Measurements from ENCODE around the gene OCA2. TPM values are rescaled to one million over a fixed set of nuclear protein-coding genes. Genes with fewer than 3 reads are reported as not detected.

The OCA2 gene
- polyA plus RNA-seq, 3 donors = not detected

DNA sequence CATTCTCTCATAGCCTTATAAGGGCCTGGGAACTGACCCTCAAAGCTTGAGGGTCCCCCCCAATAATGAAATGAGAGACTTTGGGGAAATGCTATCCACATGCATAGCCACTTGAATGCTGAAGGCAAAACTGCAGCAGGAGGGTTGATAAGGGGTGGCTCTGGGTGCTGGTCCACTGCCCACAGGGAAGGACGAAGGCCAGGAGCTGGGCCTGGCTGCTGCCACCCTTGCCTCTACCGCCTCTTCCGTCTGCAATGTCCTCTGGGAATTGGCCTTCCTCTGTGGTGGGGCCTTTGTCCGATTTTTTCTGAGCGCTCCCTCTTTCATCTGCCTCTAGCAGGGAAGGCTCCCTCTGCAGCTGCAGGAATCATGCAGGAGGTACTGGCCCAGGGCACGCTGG is 41.0 kb downstream of the OCA2 start:
- Mint-ChIP-seq H3K4me3 (no peak overlapping the region), H3K27me3 (ENCODE audit: low read depth in 3 of 3) (peaks cover 0 to 5% (median 2%) of the 10 kb centered on the region in 3 donors), H3K4me1 (no peaks in the 10 kb centered on the region), H3K9me3 (peaks cover 0 to 10% (median 4%) of the 10 kb centered on the region in 7 donors), H3K27ac (no peak overlapping the region), H3K36me3 (no peaks in the 10 kb centered on the region)
- WGBS (ENCODE audit: insufficient coverage) = 92% methylated on average over 5 of the region's 6 CpGs
- intact Hi-C loops (cut with micrococcal nuclease) = no loop called here
- TF ChIP-seq, protein P1, sequence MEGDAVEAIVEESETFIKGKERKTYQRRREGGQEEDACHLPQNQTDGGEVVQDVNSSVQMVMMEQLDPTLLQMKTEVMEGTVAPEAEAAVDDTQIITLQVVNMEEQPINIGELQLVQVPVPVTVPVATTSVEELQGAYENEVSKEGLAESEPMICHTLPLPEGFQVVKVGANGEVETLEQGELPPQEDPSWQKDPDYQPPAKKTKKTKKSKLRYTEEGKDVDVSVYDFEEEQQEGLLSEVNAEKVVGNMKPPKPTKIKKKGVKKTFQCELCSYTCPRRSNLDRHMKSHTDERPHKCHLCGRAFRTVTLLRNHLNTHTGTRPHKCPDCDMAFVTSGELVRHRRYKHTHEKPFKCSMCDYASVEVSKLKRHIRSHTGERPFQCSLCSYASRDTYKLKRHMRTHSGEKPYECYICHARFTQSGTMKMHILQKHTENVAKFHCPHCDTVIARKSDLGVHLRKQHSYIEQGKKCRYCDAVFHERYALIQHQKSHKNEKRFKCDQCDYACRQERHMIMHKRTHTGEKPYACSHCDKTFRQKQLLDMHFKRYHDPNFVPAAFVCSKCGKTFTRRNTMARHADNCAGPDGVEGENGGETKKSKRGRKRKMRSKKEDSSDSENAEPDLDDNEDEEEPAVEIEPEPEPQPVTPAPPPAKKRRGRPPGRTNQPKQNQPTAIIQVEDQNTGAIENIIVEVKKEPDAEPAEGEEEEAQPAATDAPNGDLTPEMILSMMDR (IDR thresholded peaks at IDR 0.05) = no peak
- Histone ChIP-seq H2AFZ (ENCODE audit: insufficient read depth, low read depth, low read length, poor library complexity, severe bottlenecking) (no peak overlapping the region), H3K9ac (ENCODE audit: insufficient read depth, low read length, poor library complexity, severe bottlenecking) (no peak overlapping the region), H4K20me1 (ENCODE audit: insufficient read depth, low read length) (no peaks in the 10 kb centered on the region), H3K4me2 (replicated peaks; ENCODE audit: extremely low read depth, low read length, poor library complexity, severe bottlenecking) (no peak overlapping the region), H3K36me3 (replicated peaks in 1 of 2; ENCODE audit: control insufficient read depth in 1 of 2, insufficient read depth in 2 of 2, low read length in 2 of 2) (no peaks in the 10 kb centered on the region), H3K4me3 (replicated peaks in 1 of 3; ENCODE audit: low read depth in 2 of 3, low read length in 3 of 3) (no peak overlapping the region), H3K27me3 (ENCODE audit: control insufficient read depth in 2 of 2, insufficient read depth in 2 of 2, low read length in 2 of 2) (no peaks in the 10 kb centered on the region), H3K9me3 (replicated peaks in 1 of 2; ENCODE audit: control insufficient read depth in 1 of 2, insufficient read depth in 1 of 2, low read length in 2 of 2) (peaks cover 0 to 4% of the 10 kb centered on the region in 2 donors), H3K27ac (ENCODE audit: low read depth in 1 of 2, low read length in 2 of 2) (no peak overlapping the region), H3K79me2 (ENCODE audit: insufficient read depth, low read length) (no peaks in the 10 kb centered on the region), H3K4me1 (ENCODE audit: control insufficient read depth in 1 of 2, insufficient read depth in 2 of 2, low read length in 2 of 2) (no peaks in the 10 kb centered on the region)
- DNase-seq = no peak

DNA sequence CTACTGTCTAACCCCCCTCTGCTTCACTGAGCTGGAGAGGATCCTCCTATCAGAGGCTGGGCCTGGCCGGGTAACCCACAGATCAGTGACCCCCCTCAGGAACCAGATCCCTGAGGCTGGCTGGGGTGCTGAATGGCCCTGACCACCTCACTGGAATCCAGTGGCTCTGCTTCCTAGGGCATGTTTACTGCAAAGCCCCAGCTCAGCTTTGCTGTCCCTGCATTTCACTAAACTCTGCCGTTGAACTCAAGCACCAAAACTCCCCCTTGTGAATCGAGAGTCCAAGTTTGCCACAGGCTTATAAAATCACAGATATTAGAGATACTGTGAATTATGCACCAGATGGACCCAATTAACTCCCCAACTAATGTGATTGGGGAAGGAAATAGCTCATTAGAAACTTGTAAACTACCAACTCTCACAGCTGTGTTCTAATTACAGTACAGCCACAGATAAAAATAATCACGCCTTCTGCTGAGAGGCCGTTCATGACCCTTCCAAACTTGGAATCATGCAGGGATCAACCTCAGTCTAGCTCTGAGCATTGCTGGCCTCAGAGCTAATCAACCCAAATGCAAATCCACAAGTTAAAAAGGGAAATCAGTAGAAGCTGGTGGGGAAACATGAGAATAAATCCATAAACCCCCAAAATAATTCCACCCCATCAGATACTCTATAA is 47.0 kb downstream of the OCA2 start:
- TF ChIP-seq, protein P1 (IDR thresholded peaks at IDR 0.05) = no peak
- H3K4me3 ChIP-seq (replicated peaks in 1 of 3; ENCODE audit: low read depth in 2 of 3, low read length in 3 of 3) = no peak overlapping the region
- H3K4me2 ChIP-seq (replicated peaks; ENCODE audit: extremely low read depth, low read length, poor library complexity, severe bottlenecking) = no peak overlapping the region
- H3K9ac ChIP-seq (ENCODE audit: insufficient read depth, low read length, poor library complexity, severe bottlenecking) = no peak overlapping the region
- Mint-ChIP-seq H3K4me1 (no peaks in the 10 kb centered on the region), H3K4me3 (no peak overlapping the region), H3K27ac (peak overlapping the region in 1 of 7 donors; percentile 17), H3K36me3 (no peaks in the 10 kb centered on the region), H3K27me3 (ENCODE audit: low read depth in 3 of 3) (peaks cover 2% of the 10 kb centered on the region in 3 donors), H3K9me3 (peaks cover 2 to 9% (median 5%) of the 10 kb centered on the region in 7 donors)
- intact Hi-C loops (cut with micrococcal nuclease) = no loop called here
- 78% methylated on average over 2 of the region's 5 CpGs for WGBS (ENCODE audit: insufficient coverage)
- H3K79me2 ChIP-seq (ENCODE audit: insufficient read depth, low read length) = no peaks in the 10 kb centered on the region
- H4K20me1 ChIP-seq (ENCODE audit: insufficient read depth, low read length) = no peaks in the 10 kb centered on the region
- H2AFZ ChIP-seq (ENCODE audit: insufficient read depth, low read depth, low read length, poor library complexity, severe bottlenecking) = no peak overlapping the region
- H3K27ac ChIP-seq (ENCODE audit: low read depth in 1 of 2, low read length in 2 of 2) = no peak overlapping the region
- no peaks in the 10 kb centered on the region for H3K4me1 ChIP-seq (ENCODE audit: control insufficient read depth in 1 of 2, insufficient read depth in 2 of 2, low read length in 2 of 2)
- H3K36me3 ChIP-seq (replicated peaks in 1 of 2; ENCODE audit: control insufficient read depth in 1 of 2, insufficient read depth in 2 of 2, low read length in 2 of 2) = no peaks in the 10 kb centered on the region
- peaks cover 0 to 4% of the 10 kb centered on the region in 2 donors for H3K9me3 ChIP-seq (replicated peaks in 1 of 2; ENCODE audit: control insufficient read depth in 1 of 2, insufficient read depth in 1 of 2, low read length in 2 of 2)
- H3K27me3 ChIP-seq (ENCODE audit: control insufficient read depth in 2 of 2, insufficient read depth in 2 of 2, low read length in 2 of 2) = no peaks in the 10 kb centered on the region
- no peak for DNase-seq
